PC-9 (cell line): ENCODE data around the gene RXFP2.

Experiments
- EZH2 ChIP-seq: fragments of 200-600 bp; sonication (generic); IDR thresholded peaks from 2 replicates; pipeline ENCODE4 v1.8.0; 2017; ENCODE audit warnings: antibody characterized with exemption, low read depth
- TF ChIP-seq, protein P1 (sequence below): fragments of 200-600 bp; sonication (generic); conservative IDR thresholded peaks from 2 replicates; pipeline ENCODE4 v1.6.1; 2017; ENCODE audit warnings: mixed run types, antibody characterized with exemption, mild to moderate bottlenecking, moderate library complexity

DNA sequence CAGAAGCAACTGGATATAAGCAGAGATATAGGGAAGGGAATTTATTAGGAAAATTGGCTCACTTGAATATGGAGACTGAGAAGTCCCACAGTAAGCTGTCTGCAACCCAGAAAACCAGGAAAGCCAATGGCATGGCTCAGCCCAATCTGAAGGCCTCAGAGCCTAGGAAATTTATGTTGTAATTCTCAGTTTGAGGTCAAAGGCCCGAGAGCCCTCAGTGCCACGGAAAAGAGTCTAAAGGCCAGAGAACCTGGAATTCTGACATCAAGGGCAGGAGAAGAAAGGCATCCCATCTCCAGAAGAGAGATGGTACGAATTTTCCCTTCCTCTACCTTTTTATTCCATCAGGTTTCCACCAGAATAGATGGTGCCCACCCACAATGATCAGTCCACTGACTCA lies 20.1 kb upstream of the RXFP2 start:
- TF ChIP-seq, protein P1, sequence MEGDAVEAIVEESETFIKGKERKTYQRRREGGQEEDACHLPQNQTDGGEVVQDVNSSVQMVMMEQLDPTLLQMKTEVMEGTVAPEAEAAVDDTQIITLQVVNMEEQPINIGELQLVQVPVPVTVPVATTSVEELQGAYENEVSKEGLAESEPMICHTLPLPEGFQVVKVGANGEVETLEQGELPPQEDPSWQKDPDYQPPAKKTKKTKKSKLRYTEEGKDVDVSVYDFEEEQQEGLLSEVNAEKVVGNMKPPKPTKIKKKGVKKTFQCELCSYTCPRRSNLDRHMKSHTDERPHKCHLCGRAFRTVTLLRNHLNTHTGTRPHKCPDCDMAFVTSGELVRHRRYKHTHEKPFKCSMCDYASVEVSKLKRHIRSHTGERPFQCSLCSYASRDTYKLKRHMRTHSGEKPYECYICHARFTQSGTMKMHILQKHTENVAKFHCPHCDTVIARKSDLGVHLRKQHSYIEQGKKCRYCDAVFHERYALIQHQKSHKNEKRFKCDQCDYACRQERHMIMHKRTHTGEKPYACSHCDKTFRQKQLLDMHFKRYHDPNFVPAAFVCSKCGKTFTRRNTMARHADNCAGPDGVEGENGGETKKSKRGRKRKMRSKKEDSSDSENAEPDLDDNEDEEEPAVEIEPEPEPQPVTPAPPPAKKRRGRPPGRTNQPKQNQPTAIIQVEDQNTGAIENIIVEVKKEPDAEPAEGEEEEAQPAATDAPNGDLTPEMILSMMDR: no peak
- TF ChIP-seq EZH2: no peak
